Activated T-helper 1 cell treated with anti-CD3 and anti-CD28 coated beads, Interleukin-12 subunit alpha, Interleukin-12 subunit beta, Interleukin-2, Interleukin-4 antibody, amounts not matched to agents 30 ng/mL and 10 ng/mL and 1 ng/mL, durations not matched to agents 14 hours and 24 hours and 36 hours (primary cell): ENCODE measurements around the gene SNX22. TPM values are rescaled to one million over a fixed set of nuclear protein-coding genes. Genes with fewer than 3 reads are reported as not detected.

Source experiments
- DNase-seq: peaks from one replicate; pipeline ENCODE4 v3.0.0; 2021; ENCODE audit warnings: low spot score
- H3K27ac Mint-ChIP-seq: one replicate; pipeline ENCODE4 v1.8.0; 2021; ENCODE audit warnings: mild to moderate bottlenecking, mixed read lengths
- H3K27me3 Mint-ChIP-seq: one replicate; pipeline ENCODE4 v1.8.0; 2022; ENCODE audit warnings: mild to moderate bottlenecking, moderate library complexity, mixed read lengths; ENCODE audit not compliant: insufficient read depth
- H3K36me3 Mint-ChIP-seq: one replicate; pipeline ENCODE4 v1.8.0; 2021; ENCODE audit warnings: low read depth, mixed read lengths
- H3K4me1 Mint-ChIP-seq: one replicate; pipeline ENCODE4 v1.8.0; 2021; ENCODE audit warnings: low read depth, mixed read lengths
- H3K4me3 Mint-ChIP-seq: one replicate; pipeline ENCODE4 v1.8.0; 2021; ENCODE audit warnings: mild to moderate bottlenecking, moderate library complexity, mixed read lengths
- H3K9me3 Mint-ChIP-seq: one replicate; pipeline ENCODE4 v1.8.0; 2021; ENCODE audit warnings: mixed read lengths
- intact Hi-C: fragments of 100-400 bp; cut with micrococcal nuclease; formaldehyde crosslinking; loops from one replicate; pipeline ENCODE4 v1.15.1; 2024
- total RNA-seq: library from RNA; stranded (reverse); gene quantifications from 2 replicates; pipeline ENCODE4 v1.2.3, GENCODE V29; 2022

SNX22 gene
- total RNA-seq, 1 donor from 2014 or later: 0.99 TPM

DNA sequence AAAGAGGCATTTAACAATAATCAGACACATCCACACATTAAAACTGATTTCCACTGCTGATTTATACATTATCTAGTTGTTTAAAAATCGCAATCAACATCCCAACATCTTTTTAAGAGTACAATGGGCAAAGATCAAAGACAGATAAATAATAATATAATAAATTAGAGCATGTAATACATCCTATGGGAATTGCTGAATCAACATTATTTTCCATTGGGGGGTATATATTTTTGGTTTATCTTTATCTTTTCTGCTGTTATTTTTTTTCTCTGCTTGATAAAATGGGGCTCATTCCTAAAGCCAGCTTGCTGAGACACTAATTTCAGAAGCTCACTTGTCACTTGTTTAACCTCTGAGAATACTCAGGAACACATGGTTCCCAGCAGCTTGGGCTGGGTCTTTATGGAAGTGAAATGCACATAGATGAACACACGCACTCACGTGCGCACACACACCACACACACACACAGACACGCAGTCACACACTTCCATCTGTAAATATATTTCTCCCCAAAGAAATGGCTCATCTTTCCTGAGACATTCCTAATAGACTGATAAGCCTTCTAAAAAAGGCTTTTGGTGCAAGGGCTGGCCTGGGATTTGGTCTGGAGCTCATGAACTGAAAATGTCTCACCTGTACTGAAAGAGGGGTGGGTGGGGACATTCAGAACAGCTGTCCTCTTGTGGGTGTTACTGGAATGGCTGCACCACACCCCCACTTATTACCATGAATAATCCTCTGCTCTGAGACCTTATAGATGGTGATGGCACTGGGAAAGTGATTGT, 14.8 kb downstream of the SNX22 start:
- peaks cover 20% of the 10 kb centered on the region for H3K36me3 Mint-ChIP-seq
- DNase-seq: no peak
- H3K27me3 Mint-ChIP-seq: no peaks in the 10 kb centered on the region
- H3K4me1 Mint-ChIP-seq: peaks cover 36% of the 10 kb centered on the region
- intact Hi-C loops: no loop called here
- H3K9me3 Mint-ChIP-seq: no peaks in the 10 kb centered on the region
- peak overlapping the region; percentile 69 for H3K27ac Mint-ChIP-seq
- no peak overlapping the region for H3K4me3 Mint-ChIP-seq

DNA sequence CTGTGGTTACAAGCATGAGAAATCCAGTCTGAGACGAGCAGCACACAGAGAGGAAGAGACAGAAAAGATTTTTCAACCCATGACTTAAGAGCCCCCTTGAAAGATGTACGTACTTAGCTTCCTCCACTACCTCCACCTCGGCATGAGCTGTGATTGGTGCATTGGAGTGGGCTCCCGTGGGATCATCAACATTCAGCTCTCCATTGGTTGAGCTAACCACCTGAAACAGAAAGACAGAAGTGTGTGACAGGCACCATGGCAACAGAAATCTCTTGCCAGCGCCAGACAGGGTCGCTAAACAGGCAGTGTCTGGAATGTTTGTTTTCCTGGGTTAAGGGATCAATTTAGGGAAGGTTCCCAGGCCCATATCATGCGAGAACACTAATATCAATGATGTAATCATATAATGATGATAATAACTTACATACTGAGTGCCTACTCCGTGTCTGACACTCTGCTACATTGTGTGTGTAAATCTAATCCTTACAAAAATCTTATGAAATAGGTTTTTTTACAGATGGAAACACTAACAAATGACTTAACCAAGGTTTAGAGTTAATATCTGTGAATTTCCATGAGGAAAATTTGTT, 28.8 kb downstream of the SNX22 start:
- H3K4me1 Mint-ChIP-seq: no peaks in the 10 kb centered on the region
- intact Hi-C loops: no loop called here
- no peak overlapping the region for H3K27ac Mint-ChIP-seq
- no peak for DNase-seq
- H3K9me3 Mint-ChIP-seq: no peaks in the 10 kb centered on the region
- H3K27me3 Mint-ChIP-seq: no peaks in the 10 kb centered on the region
- peaks cover 20% of the 10 kb centered on the region for H3K36me3 Mint-ChIP-seq
- H3K4me3 Mint-ChIP-seq: no peak overlapping the region

DNA sequence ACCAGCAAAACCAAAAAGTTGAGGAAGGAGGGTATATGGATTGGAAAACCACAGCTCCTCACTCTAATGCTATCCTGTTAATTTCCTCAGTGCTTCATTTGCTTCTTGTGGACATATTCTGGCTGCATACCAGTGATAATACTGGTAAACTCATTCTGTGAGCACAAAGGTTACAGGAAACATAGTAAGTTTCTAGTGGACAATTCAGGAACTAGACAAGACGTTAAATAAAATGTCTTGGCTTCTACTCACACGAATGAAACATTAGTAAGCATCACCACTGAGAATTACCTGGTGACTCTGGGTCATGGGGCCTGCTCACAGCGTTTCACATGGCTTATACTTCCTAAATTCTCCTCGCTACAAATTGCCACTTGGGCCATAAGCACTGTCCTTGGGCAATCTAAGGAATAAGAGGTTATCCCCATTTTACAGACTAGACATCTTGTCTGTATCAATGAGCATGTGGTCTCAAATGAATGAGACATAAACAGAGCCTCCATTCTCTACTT, 31.4 kb downstream of the SNX22 start:
- intact Hi-C loops: no loop called here
- Mint-ChIP-seq H3K9me3 (no peaks in the 10 kb centered on the region), H3K36me3 (peaks cover 19% of the 10 kb centered on the region), H3K27me3 (no peaks in the 10 kb centered on the region), H3K27ac (no peak overlapping the region), H3K4me1 (peaks cover 6% of the 10 kb centered on the region), H3K4me3 (no peak overlapping the region)
- no peak for DNase-seq

DNA sequence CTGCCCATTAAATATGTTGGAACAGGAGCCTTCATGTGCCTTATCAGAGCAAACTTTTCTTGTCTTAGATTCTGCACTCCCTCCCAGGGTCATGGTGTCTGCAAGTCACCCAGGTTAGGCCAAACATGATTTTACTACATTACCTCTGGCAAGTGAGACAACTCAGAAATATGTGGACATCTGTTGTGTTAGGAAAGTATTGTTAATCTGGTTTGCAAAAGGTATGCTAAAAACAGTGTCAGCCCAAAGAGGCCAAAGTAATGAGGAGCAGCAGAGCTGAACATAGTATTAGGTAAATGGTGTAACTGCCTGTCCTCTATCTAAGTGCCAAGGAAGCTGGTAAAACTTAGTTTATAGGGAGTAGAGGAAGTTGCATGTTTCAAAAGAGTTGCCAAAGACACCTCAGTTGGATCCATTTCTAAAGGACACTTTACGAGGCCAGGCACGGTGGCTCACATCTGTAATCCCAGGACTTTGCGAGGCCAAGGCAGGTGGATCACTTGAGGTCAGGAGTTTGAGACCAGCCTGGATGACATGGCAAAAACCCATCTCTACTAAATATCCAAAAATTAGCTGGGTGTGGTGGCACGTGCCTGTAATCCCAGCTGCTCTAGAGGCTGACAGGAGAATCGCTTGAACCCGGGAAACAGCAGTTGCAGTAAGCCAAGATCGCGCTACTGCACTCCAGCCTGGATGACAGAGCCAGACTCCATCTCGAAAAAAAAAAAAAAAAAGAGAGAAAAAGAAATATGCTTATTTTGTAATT, 33.8 kb downstream of the SNX22 start:
- Mint-ChIP-seq H3K9me3 (no peaks in the 10 kb centered on the region), H3K4me3 (no peak overlapping the region), H3K4me1 (peaks cover 19% of the 10 kb centered on the region), H3K27me3 (no peaks in the 10 kb centered on the region), H3K27ac (no peak overlapping the region), H3K36me3 (peaks cover 22% of the 10 kb centered on the region)
- no peak for DNase-seq
- intact Hi-C loops: no loop called here

- Mint-ChIP-seq H3K36me3 (peaks cover 23% of the 10 kb centered on the region), H3K27ac (peak overlapping the region; percentile 62), H3K4me1 (peaks cover 19% of the 10 kb centered on the region), H3K9me3 (no peaks in the 10 kb centered on the region), H3K4me3 (peak overlapping the region; percentile 21), H3K27me3 (no peaks in the 10 kb centered on the region)
- intact Hi-C loops: loop anchor here (1.0 kb wide), 2 partner anchors 24 to 59 kb away; partner anchors contain the start of gene PPIB
- no peak for DNase-seq
These were observed 36.1 kb downstream of the SNX22 start for GRCh38 chr15:64187396-64188191.

GRCh38 chr15:64191971-64192830, 40.7 kb downstream of the SNX22 start:
- H3K4me3 Mint-ChIP-seq: no peak overlapping the region
- intact Hi-C loops: no loop called here
- no peak overlapping the region for H3K27ac Mint-ChIP-seq
- DNase-seq: no peak
- H3K27me3 Mint-ChIP-seq: no peaks in the 10 kb centered on the region
- H3K4me1 Mint-ChIP-seq: peaks cover 19% of the 10 kb centered on the region
- H3K36me3 Mint-ChIP-seq: peaks cover 21% of the 10 kb centered on the region
- no peaks in the 10 kb centered on the region for H3K9me3 Mint-ChIP-seq

DNA sequence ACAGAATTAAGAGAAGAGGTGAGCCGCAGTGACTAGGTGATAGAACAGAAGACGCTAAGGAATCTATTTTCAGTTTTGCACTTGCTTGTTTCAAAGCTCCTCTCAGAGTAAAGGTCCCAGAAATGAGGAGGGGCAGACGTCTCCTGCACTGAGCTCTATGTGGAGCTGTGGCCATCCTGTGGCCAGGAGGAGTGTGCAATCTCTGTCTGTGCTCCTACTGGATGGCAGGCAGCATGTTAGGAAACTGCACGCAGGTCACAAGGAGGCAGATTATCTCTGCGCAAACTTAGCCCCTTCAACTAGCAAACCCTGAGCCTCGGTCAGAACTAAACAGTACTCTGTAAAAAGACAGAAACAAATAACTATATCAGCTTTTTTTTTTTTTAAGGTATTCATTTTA, 42.4 kb downstream of the SNX22 start:
- Mint-ChIP-seq H3K9me3 (no peaks in the 10 kb centered on the region), H3K4me3 (no peak overlapping the region), H3K36me3 (peaks cover 22% of the 10 kb centered on the region)

DNA sequence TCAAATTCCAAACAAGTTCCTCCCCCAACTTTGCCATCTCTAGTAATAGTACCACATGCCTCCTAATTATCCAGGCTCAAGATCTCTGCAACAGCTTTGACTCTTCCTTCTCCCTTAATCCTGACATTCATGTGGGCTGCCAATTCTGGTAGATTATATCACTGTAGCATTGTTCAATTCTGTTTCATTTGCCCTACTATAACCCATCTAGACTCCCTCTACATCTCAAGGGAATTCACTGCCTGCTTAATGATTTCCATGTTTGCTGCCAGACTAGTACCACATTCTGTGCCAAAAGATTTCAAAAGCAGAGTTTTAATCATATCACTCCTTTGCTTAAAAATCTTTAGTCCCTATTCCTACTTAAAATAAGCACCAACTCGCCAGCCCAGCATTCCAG, 45.9 kb downstream of the SNX22 start:
- Mint-ChIP-seq H3K4me3 (no peak overlapping the region), H3K4me1 (no peaks in the 10 kb centered on the region), H3K27ac (no peak overlapping the region), H3K36me3 (peaks cover 24% of the 10 kb centered on the region), H3K9me3 (no peaks in the 10 kb centered on the region), H3K27me3 (no peaks in the 10 kb centered on the region)
- no peak for DNase-seq
- intact Hi-C loops: no loop called here

More for the DNA sequence above, 42.4 kb downstream of the SNX22 start:
- no peak for DNase-seq
- intact Hi-C loops: no loop called here
- Mint-ChIP-seq H3K4me1 (peaks cover 4% of the 10 kb centered on the region), H3K27ac (no peak overlapping the region), H3K27me3 (no peaks in the 10 kb centered on the region)

- Mint-ChIP-seq H3K4me1 (no peaks in the 10 kb centered on the region), H3K27ac (no peak overlapping the region), H3K36me3 (peaks cover 18% of the 10 kb centered on the region), H3K27me3 (no peaks in the 10 kb centered on the region), H3K9me3 (no peaks in the 10 kb centered on the region), H3K4me3 (no peak overlapping the region)
- intact Hi-C loops: loop anchor here (5.0 kb wide), 1 partner anchor 522 kb away; no protein-coding TSS in a partner anchor
- DNase-seq: no peak
These were observed 53.7 kb downstream of the SNX22 start for GRCh38 chr15:64205202-64205601.
